Liver (tissue), 9 donors: ENCODE results near the gene ITGA5. TPM values are rescaled to one million over a fixed set of nuclear protein-coding genes. Genes with fewer than 3 reads are reported as not detected.

Experiments used
- DNase-seq: peaks from one replicate; pipeline ENCODE4 v3.0.0-alpha.2; 2017; ENCODE audit warnings: low spot score
- H3K27ac ChIP-seq, 2 donors: one replicate each; pipeline ENCODE4 v1.7.0; 2013; ENCODE audit warnings: inconsistent platforms in 2 of 2, low read length in 2 of 2, control low read depth in 1 of 2, low read depth in 1 of 2, mild to moderate bottlenecking in 1 of 2
- H3K27me3 ChIP-seq, 4 donors: one replicate each; pipeline versions ENCODE4 v1.6.1 to v1.7.0; 2013; ENCODE audit warnings: low read length in 3 of 4, inconsistent platforms in 1 of 4, mild to moderate bottlenecking in 1 of 4, moderate library complexity in 1 of 4; ENCODE audit not compliant: control insufficient read depth in 4 of 4, insufficient read depth in 4 of 4
- H3K36me3 ChIP-seq, 4 donors: one replicate each; pipeline versions ENCODE4 v1.6.1 to v1.7.0; 2013; ENCODE audit warnings: low read length in 3 of 4, mild to moderate bottlenecking in 3 of 4, low read depth in 1 of 4, moderate library complexity in 1 of 4; ENCODE audit not compliant: control insufficient read depth in 4 of 4, insufficient read depth in 3 of 4
- H3K4me1 ChIP-seq, 4 donors: one replicate each; pipeline versions ENCODE4 v1.6.1 to v1.7.0; 2013; ENCODE audit warnings: low read length in 3 of 4, mild to moderate bottlenecking in 3 of 4, moderate library complexity in 1 of 4; ENCODE audit not compliant: control insufficient read depth in 4 of 4, insufficient read depth in 4 of 4
- H3K4me3 ChIP-seq, 3 donors: one replicate each; pipeline versions ENCODE4 v1.6.1 to v1.7.0; 2013; ENCODE audit warnings: low read length in 3 of 3, control low read depth in 1 of 3, low read depth in 1 of 3, mild to moderate bottlenecking in 1 of 3
- H3K9ac ChIP-seq, 2 donors: one replicate each; pipeline ENCODE4 v1.7.0; 2013; ENCODE audit warnings: low read length in 2 of 2, mild to moderate bottlenecking in 2 of 2, moderate library complexity in 2 of 2, control low read depth in 1 of 2, low read depth in 1 of 2
- H3K9me3 ChIP-seq, 4 donors: one replicate each; pipeline versions ENCODE4 v1.6.1 to v1.7.0; 2013; ENCODE audit warnings: low read length in 3 of 4; ENCODE audit not compliant: control insufficient read depth in 4 of 4
- EGR1 ChIP-seq, 2 donors: IDR thresholded peaks; 2 replicates each; pipeline ENCODE4 v1.6.1; 2016 to 2018; ENCODE audit warnings: antibody characterized with exemption in 2 of 2, low read depth in 2 of 2
- FOXA1 ChIP-seq: IDR thresholded peaks from 2 replicates; pipeline ENCODE4 v1.6.1; 2016; ENCODE audit warnings: antibody characterized with exemption
- FOXA2 ChIP-seq: IDR thresholded peaks from 2 replicates; pipeline ENCODE4 v1.6.1; 2016; ENCODE audit warnings: antibody characterized with exemption
- GABPA ChIP-seq, 2 donors: IDR thresholded peaks in 1 of 2; conservative IDR thresholded peaks in 1 of 2; 2 replicates each; pipeline ENCODE4 v1.6.1; 2016; ENCODE audit warnings: antibody characterized with exemption in 2 of 2, mild to moderate bottlenecking in 1 of 2, moderate library complexity in 1 of 2
- HNF4A ChIP-seq, 2 donors: conservative IDR thresholded peaks; 2 replicates each; pipeline ENCODE4 v1.6.1; 2016; ENCODE audit warnings: antibody characterized with exemption in 2 of 2, mild to moderate bottlenecking in 2 of 2
- HNF4G ChIP-seq: IDR thresholded peaks from 2 replicates; pipeline ENCODE4 v1.6.1; 2016; ENCODE audit warnings: antibody characterized with exemption
- JUND ChIP-seq, 2 donors: IDR thresholded peaks; 2 replicates each; pipeline ENCODE4 v1.6.1; 2016; ENCODE audit warnings: antibody characterized with exemption in 2 of 2
- NR2F2 ChIP-seq: IDR thresholded peaks from 2 replicates; pipeline ENCODE4 v1.6.1; 2016; ENCODE audit warnings: antibody characterized with exemption
- RAD21 ChIP-seq, 2 donors: IDR thresholded peaks; 2 replicates each; pipeline ENCODE4 v1.6.1; 2016; ENCODE audit warnings: antibody characterized with exemption in 2 of 2, mild to moderate bottlenecking in 2 of 2
- RXRA ChIP-seq, 2 donors: IDR thresholded peaks; 2 replicates each; pipeline ENCODE4 v1.6.1; 2017 to 2018; ENCODE audit warnings: antibody characterized with exemption in 2 of 2, mild to moderate bottlenecking in 1 of 2
- SP1 ChIP-seq: IDR thresholded peaks from 2 replicates; pipeline ENCODE4 v1.6.1; 2018; ENCODE audit warnings: antibody characterized with exemption, mild to moderate bottlenecking
- TAF1 ChIP-seq: conservative IDR thresholded peaks from 2 replicates; pipeline ENCODE4 v1.6.1; 2016; ENCODE audit warnings: antibody characterized with exemption, mild to moderate bottlenecking
- YY1 ChIP-seq: IDR thresholded peaks from 2 replicates; pipeline ENCODE4 v1.6.1; 2016; ENCODE audit warnings: antibody characterized with exemption, mild to moderate bottlenecking
- WGBS: extraction: QIAGEN DNeasy Blood & Tissue Kit; methylation state at CpG from one replicate; pipeline ENCODE4 v1.1.7; 2013; 5-methylcytosine and 5-hydroxymethylcytosine counted together
- polyA plus RNA-seq, 2 donors: library from polyadenylated mRNA; stranded (reverse) in 1 of 2; unstranded in 1 of 2; fragments of 200-250 nt in 1 of 2; fragments of >200 nt in 1 of 2; fragmentation: Nextera tagmentation in 1 of 2; extraction: Ambion mirVana in 1 of 2; gene quantifications; one replicate each; pipeline versions ENCODE4 v1.2.1 to v1.2.3, GENCODE V29; 2013 to 2015
- total RNA-seq, 2 donors: library from RNA; depleted of rRNA; stranded (reverse); fragments of >200 nt; gene quantifications; one replicate each; pipeline ENCODE4 v1.2.3, GENCODE V29; 2014
- TF ChIP-seq, protein P1 (sequence below): fragments of 150-350 bp; IDR thresholded peaks from 2 replicates; pipeline ENCODE4 v1.5.1; 2017; ENCODE audit warnings: improper control_type of control experiment, low read depth, low read length; ENCODE audit not compliant: missing input control
- TF ChIP-seq, protein P2 (sequence below): IDR thresholded peaks from 2 replicates; pipeline ENCODE4 v1.6.1; 2016; ENCODE audit warnings: antibody characterized with exemption, mild to moderate bottlenecking
- TF ChIP-seq, protein P3 (sequence below): IDR thresholded peaks from 2 replicates; pipeline ENCODE4 v1.6.1; 2016; ENCODE audit warnings: antibody characterized with exemption
- TF ChIP-seq, protein P4 (sequence below): IDR thresholded peaks from 2 replicates; pipeline ENCODE4 v1.6.1; 2016; ENCODE audit warnings: antibody characterized with exemption
- TF ChIP-seq, protein P5 (sequence below): IDR thresholded peaks from 2 replicates; pipeline ENCODE4 v1.6.1; 2016; ENCODE audit warnings: antibody characterized with exemption
- donor health status: healthy.
- donor health status: healthy.
- donor health status: healthy.
- donor health status: healthy.
- donor health status: healthy.

ITGA5 gene
- total and polyA plus RNA-seq, 4 donors, result 26.6 to 60.7 (median 39.6) TPM

GRCh38 chr12:54371328-54372112 is 47.5 kb downstream of the ITGA5 start:
- no peaks in the 10 kb centered on the region for H3K9me3 ChIP-seq
- 78% methylated on average over 5 of the region's 5 CpGs for WGBS
- DNase-seq, result no peak

More at GRCh38 chr12:54371328-54372112, 47.5 kb downstream of the ITGA5 start:
- Histone ChIP-seq H3K27me3 (no peaks in the 10 kb centered on the region), H3K4me3 (no peak overlapping the region), H3K4me1 (peaks cover 0 to 5% (median 3%) of the 10 kb centered on the region in 4 donors), H3K27ac (no peak overlapping the region), H3K36me3 (peaks cover 0 to 8% (median 2%) of the 10 kb centered on the region in 4 donors), H3K9ac (no peak overlapping the region)
- TF ChIP-seq, protein P1, sequence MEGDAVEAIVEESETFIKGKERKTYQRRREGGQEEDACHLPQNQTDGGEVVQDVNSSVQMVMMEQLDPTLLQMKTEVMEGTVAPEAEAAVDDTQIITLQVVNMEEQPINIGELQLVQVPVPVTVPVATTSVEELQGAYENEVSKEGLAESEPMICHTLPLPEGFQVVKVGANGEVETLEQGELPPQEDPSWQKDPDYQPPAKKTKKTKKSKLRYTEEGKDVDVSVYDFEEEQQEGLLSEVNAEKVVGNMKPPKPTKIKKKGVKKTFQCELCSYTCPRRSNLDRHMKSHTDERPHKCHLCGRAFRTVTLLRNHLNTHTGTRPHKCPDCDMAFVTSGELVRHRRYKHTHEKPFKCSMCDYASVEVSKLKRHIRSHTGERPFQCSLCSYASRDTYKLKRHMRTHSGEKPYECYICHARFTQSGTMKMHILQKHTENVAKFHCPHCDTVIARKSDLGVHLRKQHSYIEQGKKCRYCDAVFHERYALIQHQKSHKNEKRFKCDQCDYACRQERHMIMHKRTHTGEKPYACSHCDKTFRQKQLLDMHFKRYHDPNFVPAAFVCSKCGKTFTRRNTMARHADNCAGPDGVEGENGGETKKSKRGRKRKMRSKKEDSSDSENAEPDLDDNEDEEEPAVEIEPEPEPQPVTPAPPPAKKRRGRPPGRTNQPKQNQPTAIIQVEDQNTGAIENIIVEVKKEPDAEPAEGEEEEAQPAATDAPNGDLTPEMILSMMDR, result no peak
- TF ChIP-seq, protein P2, sequence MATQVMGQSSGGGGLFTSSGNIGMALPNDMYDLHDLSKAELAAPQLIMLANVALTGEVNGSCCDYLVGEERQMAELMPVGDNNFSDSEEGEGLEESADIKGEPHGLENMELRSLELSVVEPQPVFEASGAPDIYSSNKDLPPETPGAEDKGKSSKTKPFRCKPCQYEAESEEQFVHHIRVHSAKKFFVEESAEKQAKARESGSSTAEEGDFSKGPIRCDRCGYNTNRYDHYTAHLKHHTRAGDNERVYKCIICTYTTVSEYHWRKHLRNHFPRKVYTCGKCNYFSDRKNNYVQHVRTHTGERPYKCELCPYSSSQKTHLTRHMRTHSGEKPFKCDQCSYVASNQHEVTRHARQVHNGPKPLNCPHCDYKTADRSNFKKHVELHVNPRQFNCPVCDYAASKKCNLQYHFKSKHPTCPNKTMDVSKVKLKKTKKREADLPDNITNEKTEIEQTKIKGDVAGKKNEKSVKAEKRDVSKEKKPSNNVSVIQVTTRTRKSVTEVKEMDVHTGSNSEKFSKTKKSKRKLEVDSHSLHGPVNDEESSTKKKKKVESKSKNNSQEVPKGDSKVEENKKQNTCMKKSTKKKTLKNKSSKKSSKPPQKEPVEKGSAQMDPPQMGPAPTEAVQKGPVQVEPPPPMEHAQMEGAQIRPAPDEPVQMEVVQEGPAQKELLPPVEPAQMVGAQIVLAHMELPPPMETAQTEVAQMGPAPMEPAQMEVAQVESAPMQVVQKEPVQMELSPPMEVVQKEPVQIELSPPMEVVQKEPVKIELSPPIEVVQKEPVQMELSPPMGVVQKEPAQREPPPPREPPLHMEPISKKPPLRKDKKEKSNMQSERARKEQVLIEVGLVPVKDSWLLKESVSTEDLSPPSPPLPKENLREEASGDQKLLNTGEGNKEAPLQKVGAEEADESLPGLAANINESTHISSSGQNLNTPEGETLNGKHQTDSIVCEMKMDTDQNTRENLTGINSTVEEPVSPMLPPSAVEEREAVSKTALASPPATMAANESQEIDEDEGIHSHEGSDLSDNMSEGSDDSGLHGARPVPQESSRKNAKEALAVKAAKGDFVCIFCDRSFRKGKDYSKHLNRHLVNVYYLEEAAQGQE, result no peak
- no peak for TF ChIP-seq RXRA (IDR thresholded peaks at IDR 0.05)
- no peak for TF ChIP-seq TAF1
- TF ChIP-seq NR2F2, result no peak
- TF ChIP-seq, protein P3, sequence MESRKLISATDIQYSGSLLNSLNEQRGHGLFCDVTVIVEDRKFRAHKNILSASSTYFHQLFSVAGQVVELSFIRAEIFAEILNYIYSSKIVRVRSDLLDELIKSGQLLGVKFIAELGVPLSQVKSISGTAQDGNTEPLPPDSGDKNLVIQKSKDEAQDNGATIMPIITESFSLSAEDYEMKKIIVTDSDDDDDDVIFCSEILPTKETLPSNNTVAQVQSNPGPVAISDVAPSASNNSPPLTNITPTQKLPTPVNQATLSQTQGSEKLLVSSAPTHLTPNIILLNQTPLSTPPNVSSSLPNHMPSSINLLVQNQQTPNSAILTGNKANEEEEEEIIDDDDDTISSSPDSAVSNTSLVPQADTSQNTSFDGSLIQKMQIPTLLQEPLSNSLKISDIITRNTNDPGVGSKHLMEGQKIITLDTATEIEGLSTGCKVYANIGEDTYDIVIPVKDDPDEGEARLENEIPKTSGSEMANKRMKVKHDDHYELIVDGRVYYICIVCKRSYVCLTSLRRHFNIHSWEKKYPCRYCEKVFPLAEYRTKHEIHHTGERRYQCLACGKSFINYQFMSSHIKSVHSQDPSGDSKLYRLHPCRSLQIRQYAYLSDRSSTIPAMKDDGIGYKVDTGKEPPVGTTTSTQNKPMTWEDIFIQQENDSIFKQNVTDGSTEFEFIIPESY, result no peak
- no peak for TF ChIP-seq GABPA (IDR thresholded peaks at IDR 0.05 in 1 of 2, conservative IDR thresholded peaks at IDR 0.05 in 1 of 2)
- TF ChIP-seq, protein P4, sequence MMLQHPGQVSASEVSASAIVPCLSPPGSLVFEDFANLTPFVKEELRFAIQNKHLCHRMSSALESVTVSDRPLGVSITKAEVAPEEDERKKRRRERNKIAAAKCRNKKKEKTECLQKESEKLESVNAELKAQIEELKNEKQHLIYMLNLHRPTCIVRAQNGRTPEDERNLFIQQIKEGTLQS, result no peak
- TF ChIP-seq FOXA2, result no peak
- TF ChIP-seq, protein P5, sequence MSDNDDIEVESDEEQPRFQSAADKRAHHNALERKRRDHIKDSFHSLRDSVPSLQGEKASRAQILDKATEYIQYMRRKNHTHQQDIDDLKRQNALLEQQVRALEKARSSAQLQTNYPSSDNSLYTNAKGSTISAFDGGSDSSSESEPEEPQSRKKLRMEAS, result no peak
- no peak for TF ChIP-seq FOXA1
- TF ChIP-seq JUND (IDR thresholded peaks at IDR 0.05), result no peak
- TF ChIP-seq YY1, result no peak
- TF ChIP-seq RAD21 (IDR thresholded peaks at IDR 0.05), result no peak
- TF ChIP-seq HNF4G, result no peak
- no peak for TF ChIP-seq HNF4A (conservative IDR thresholded peaks at IDR 0.05)
- TF ChIP-seq EGR1 (IDR thresholded peaks at IDR 0.05; ENCODE audit: low read depth in 2 of 2), result no peak
- no peak for TF ChIP-seq SP1
